ENCODE results near the gene S100A11. TPM values are rescaled to one million over a fixed set of nuclear protein-coding genes. Genes with fewer than 3 reads are reported as not detected.

S100A11 gene
- total RNA-seq, 4 donors from 2014 or later: 41.9 to 183 (median 125) TPM

DNA sequence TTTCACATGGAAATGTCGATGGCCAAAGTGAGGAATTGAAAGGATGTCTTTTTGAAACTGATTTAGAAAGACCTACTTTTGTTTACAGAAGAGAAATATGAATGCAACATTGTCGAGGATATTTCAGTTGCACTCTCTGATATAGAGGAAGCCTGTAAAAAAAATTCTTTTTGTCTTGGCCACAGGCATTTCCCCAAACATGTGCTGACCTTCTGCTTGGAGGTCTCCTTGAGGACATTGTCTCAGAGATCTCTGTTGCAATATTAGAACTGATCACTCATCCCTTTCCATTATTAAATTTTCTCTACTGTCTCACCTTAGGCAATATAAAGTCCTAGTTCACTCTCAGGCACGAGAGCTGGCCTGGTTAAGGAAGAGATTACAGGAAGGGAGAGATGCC is 16.0 kb downstream of the S100A11 start:
- Histone ChIP-seq H3K9me3 (no peaks in the 10 kb centered on the region), H3K27me3 (no peaks in the 10 kb centered on the region), H3K36me3 (no peaks in the 10 kb centered on the region), H3K27ac (no peak overlapping the region), H3K4me1 (no peaks in the 10 kb centered on the region), H3K4me3 (no peak overlapping the region)
- ATAC-seq: no peak
- WGBS, 2 donors (ENCODE audit: low coverage in 1 of 2): 55 to 64% methylated on average over 1 to 2 of the region's 3 CpGs
- TF ChIP-seq CTCF (IDR thresholded peaks at IDR 0.05) (no peak), POLR2A (IDR thresholded peaks at IDR 0.05) (no peak), EP300 (IDR thresholded peaks at IDR 0.05) (no peak)

GRCh38 chr1:152018537-152018936 is 18.3 kb downstream of the S100A11 start:
- ATAC-seq: no peak
- H3K27me3 ChIP-seq: no peaks in the 10 kb centered on the region
- no peak overlapping the region for H3K27ac ChIP-seq
- no peak overlapping the region for H3K4me3 ChIP-seq
- 40 to 58% methylated on average over 4 of the region's 4 CpGs for WGBS, 2 donors (ENCODE audit: low coverage in 1 of 2)
- no peaks in the 10 kb centered on the region for H3K4me1 ChIP-seq
- TF ChIP-seq CTCF (IDR thresholded peaks at IDR 0.05) (no peak), EP300 (IDR thresholded peaks at IDR 0.05) (no peak), POLR2AphosphoS5 (IDR thresholded peaks at IDR 0.05) (no peak), POLR2A (IDR thresholded peaks at IDR 0.05) (no peak)
- H3K9me3 ChIP-seq: no peaks in the 10 kb centered on the region
- H3K36me3 ChIP-seq: no peaks in the 10 kb centered on the region

DNA sequence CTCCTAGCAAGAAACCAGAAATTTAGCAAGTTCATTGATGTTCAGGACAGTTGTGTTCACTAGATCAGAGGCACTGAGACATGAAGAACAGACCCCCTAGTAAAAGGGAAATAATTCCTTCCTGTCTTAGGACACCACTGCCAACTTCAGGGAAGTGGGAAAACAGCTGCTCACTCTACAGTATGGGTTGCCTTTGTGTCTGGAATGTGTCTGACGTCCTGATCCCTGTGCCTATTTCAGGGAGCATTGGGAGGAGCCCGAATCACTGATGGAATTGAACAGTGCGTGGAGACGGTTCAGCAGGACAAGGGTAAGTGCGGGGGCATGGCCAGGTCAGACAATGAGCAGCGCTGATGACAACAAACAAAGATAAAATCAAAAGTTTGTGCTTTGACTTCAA is 21.0 kb downstream of the S100A11 start:
- H3K4me1 ChIP-seq: no peaks in the 10 kb centered on the region

DNA sequence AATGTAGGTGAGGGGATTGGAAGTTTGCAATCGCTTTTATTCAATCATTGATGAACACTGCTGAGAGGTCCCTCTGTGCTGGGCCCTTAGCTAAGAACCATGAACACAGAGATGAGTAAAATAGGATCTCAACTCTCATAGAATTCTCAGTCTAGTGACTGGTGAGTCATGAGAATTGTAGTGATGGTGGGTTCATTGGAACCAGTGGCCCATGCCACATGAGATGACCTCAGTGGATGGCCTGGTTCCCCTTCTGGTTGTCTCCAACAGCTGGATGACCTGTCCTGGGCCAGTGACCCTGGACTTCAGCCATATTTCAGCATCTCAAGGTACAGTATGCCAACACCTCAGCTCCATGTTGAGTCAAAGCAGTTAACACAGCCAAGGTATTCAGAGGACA is 21.9 kb downstream of the S100A11 start:
- WGBS, 2 donors (ENCODE audit: low coverage in 1 of 2): 100% methylated on average over 1 of the region's 1 CpG; no CpG with 5 or more reads in 1 of the 2 donors
- ATAC-seq: no peak
- Histone ChIP-seq H3K27ac (no peak overlapping the region), H3K36me3 (no peaks in the 10 kb centered on the region), H3K4me3 (no peak overlapping the region), H3K27me3 (peaks cover 6% of the 10 kb centered on the region), H3K9me3 (no peaks in the 10 kb centered on the region), H3K4me1 (no peaks in the 10 kb centered on the region)
- TF ChIP-seq CTCF (IDR thresholded peaks at IDR 0.05) (no peak), POLR2A (IDR thresholded peaks at IDR 0.05) (no peak), POLR2AphosphoS5 (IDR thresholded peaks at IDR 0.05) (no peak)

More for the DNA sequence above, 21.0 kb downstream of the S100A11 start:
- no peak overlapping the region for H3K4me3 ChIP-seq
- H3K27me3 ChIP-seq: peaks cover 1% of the 10 kb centered on the region
- no peaks in the 10 kb centered on the region for H3K9me3 ChIP-seq
- H3K36me3 ChIP-seq: no peaks in the 10 kb centered on the region
- ATAC-seq: no peak
- TF ChIP-seq EP300 (IDR thresholded peaks at IDR 0.05): no peak
- no peak for TF ChIP-seq POLR2A (IDR thresholded peaks at IDR 0.05)
- TF ChIP-seq POLR2AphosphoS5 (IDR thresholded peaks at IDR 0.05): no peak
- WGBS, 2 donors (ENCODE audit: low coverage in 1 of 2): 39 to 85% methylated on average over 4 to 6 of the region's 6 CpGs
- no peak overlapping the region for H3K27ac ChIP-seq

DNA sequence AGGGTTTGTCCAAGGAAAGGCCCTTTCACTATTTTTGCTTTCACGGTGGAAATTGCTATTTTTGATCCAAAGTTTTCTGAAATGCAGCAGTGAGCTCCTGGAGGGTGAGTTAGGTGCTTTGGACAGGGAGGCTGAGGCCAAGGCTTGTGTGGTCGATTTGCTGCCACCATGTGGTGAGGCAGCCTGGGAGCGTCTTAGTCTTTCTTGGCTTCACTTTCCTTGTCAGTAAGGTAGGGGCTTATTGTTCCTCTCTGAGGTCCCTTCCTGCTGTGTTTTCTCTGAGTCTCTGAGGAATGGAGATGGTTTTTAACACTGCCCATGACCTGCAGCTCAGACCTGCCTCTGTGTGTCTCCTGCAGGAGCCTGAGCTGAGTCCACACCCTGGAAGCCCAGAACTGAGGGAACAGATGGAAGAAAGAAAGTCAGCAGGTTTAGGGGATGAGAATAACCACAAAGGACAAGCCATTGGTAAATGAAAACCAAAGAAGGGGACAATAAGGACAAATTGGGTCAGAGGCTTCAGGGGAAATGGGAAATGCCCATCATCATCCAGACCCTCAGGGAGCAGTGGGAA is 23.1 kb downstream of the S100A11 start:
- Histone ChIP-seq H3K27me3 (peaks cover 10% of the 10 kb centered on the region), H3K4me1 (no peaks in the 10 kb centered on the region), H3K4me3 (no peak overlapping the region), H3K27ac (no peak overlapping the region), H3K9me3 (no peaks in the 10 kb centered on the region), H3K36me3 (no peaks in the 10 kb centered on the region)
- TF ChIP-seq POLR2AphosphoS5 (IDR thresholded peaks at IDR 0.05) (no peak), CTCF (IDR thresholded peaks at IDR 0.05) (peak in 1 of 4 experiments; percentile 41)
- no peak for ATAC-seq
- WGBS, 2 donors (ENCODE audit: low coverage in 1 of 2): 0 to 17% methylated on average over 2 to 3 of the region's 3 CpGs

Data from gastroesophageal sphincter (tissue), 4 donors.